ENCODE data around the gene LMO1.

LMO1 gene

DNA sequence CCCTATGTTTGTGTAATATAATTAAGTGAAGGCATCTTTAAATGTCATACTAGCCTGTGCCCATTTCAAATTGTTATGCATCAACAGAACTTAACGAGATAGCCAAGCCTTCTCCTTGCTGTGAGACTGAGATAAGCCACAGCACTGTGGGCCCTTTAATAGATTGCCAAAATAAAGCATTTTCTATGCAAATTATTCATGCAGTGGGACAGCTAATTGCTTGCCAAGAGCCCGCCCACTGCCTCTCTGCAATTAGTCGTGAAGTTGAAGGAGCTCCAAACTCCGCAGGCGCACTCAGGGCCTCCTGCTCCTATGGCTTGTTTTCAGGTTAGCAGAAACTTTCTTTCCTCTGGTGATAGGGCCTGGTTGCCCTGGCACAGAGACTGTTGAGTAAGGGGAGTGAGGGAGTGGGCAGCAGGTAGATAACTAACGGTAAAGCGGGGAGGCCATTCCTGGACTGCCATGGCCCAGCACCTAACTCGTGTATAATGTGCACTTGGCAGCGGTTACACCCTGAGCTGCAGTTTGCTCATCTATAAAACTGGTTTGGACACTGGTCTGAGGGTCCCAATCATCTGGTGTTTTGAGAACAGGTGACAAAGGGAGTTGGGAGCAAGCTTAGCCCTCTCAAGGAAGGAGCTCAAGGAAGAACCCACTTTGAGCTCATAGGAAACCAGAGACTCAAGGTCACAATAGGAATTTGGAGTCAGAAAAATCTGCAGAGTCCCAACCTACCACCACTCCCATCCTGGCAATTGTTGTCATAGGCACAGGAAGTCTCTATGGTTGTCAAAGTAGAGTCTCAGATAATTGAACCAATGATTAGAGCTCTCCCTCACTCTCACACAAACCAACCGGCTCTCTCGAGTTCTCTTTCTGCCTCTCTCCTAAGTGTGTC lies 60.9 kb downstream of the LMO1 start:
- DNase-seq (ENCODE audit: low read depth, low spot score): no peak
- H3K4me3 ChIP-seq (ENCODE audit: low read depth, low read length): no peak overlapping the region
- CTCF ChIA-PET: interaction anchor here (0.9 to 2.7 kb wide), 7 partner anchors 9 to 364 kb away, joined by 3 to 12 read pairs (median 10); partner anchors contain the start of gene LMO1
- POLR2A ChIA-PET: no interaction called here
- TF ChIP-seq, protein P1, sequence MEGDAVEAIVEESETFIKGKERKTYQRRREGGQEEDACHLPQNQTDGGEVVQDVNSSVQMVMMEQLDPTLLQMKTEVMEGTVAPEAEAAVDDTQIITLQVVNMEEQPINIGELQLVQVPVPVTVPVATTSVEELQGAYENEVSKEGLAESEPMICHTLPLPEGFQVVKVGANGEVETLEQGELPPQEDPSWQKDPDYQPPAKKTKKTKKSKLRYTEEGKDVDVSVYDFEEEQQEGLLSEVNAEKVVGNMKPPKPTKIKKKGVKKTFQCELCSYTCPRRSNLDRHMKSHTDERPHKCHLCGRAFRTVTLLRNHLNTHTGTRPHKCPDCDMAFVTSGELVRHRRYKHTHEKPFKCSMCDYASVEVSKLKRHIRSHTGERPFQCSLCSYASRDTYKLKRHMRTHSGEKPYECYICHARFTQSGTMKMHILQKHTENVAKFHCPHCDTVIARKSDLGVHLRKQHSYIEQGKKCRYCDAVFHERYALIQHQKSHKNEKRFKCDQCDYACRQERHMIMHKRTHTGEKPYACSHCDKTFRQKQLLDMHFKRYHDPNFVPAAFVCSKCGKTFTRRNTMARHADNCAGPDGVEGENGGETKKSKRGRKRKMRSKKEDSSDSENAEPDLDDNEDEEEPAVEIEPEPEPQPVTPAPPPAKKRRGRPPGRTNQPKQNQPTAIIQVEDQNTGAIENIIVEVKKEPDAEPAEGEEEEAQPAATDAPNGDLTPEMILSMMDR (IDR thresholded peaks at IDR 0.05; ENCODE audit: insufficient read depth, low read length, missing control alignments): no peak

DNA sequence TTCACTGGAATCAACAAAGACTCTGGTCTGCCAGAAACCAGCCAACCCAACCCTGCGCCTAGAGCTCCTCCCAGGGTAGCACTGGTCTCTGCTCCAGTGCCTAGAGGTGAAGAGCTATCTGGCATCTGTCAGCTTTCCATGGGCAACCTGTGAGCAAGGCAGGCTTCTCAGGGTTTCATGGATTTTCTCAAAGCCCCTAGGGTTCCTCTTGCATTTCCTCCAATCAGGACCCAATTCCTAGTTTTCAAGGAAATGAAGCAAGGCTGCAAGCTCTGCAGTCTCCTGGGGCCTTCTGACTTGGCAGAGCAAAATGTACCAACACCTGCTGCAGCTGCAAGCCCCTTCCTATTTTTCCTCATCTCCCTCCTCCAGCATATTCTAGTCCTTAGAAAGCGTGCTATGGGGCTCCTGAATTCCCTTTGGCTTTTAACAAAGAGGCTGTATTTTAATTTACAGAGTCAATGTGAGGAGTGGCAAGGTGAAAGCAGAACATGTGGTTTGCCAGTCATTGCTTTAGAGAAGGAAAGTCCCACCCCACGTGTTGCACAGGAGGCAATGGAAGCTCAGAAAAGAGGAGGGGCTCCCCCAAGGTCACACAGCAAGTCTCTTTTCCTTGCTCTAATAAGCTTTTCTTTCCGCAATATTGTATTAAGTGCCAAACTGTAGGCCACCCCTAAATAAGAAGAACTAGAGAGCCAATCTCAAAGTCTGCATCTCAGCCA lies 61.9 kb downstream of the LMO1 start:
- TF ChIP-seq, protein P1 (IDR thresholded peaks at IDR 0.05; ENCODE audit: insufficient read depth, low read length, missing control alignments): no peak
- DNase-seq (ENCODE audit: low read depth, low spot score): no peak
- ChIA-PET POLR2A (no interaction called here), CTCF (interaction anchor here (0.7 to 2.7 kb wide), 7 partner anchors 8 to 365 kb away, joined by 3 to 12 read pairs (median 10); no protein-coding TSS in a partner anchor)
- H3K4me3 ChIP-seq (ENCODE audit: low read depth, low read length): no peak overlapping the region

DNA sequence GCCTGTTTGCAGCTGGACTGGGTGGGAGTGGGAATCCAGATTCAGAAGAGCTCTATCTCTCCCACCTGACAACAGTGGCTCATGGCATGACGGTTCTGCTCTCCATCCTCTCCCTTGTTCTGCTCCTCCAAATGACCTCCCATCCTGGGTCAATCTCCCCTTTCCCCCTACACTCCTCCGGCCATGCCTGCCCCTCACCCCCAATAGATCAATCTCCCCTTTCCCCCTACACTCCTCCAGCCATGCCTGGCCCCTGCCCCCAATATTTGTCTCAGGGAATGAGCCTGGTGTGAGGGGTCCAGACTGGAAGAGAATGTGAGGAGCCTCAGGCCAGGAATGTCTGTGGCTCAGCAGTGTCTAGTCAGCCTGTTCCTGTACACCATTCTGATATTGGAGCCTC lies 64.0 kb downstream of the LMO1 start:
- no peak overlapping the region for H3K4me3 ChIP-seq (ENCODE audit: low read depth, low read length)
- CTCF ChIA-PET: interaction anchor here (0.8 to 0.9 kb wide), 2 partner anchors 9 to 367 kb away, joined by 3 read pairs; no protein-coding TSS in a partner anchor
- DNase-seq (ENCODE audit: low read depth, low spot score): no peak
- POLR2A ChIA-PET: no interaction called here
- TF ChIP-seq, protein P1 (IDR thresholded peaks at IDR 0.05; ENCODE audit: insufficient read depth, low read length, missing control alignments): no peak

DNA sequence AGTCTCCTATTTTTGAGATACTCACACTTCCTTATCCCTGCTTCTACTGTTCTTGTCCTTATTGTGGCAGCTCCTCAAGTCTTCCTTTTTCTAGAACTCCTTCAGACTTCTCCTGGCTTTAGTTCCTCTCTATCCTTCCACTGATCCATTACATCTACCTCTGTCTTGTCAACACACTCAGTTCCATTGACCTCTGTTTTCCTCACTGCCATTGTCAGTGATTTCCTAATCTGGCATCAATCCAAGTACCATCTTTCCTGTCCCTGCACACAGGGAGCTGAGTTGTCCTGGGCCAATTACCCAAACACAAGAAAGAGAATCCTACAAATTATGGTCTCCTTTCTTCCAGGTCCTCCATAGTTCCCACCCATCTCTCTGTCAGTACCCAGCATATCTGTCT lies 66.9 kb downstream of the LMO1 start:
- no peak for DNase-seq (ENCODE audit: low read depth, low spot score)
- H3K4me3 ChIP-seq (ENCODE audit: low read depth, low read length): no peak overlapping the region
- CTCF ChIA-PET: interaction anchor here (0.9 to 4.8 kb wide), 9 partner anchors 10 to 370 kb away, joined by 3 to 106 read pairs (median 5); partner anchors contain the start of gene LMO1
- TF ChIP-seq, protein P1 (IDR thresholded peaks at IDR 0.05; ENCODE audit: insufficient read depth, low read length, missing control alignments): no peak
- POLR2A ChIA-PET: no interaction called here

DNA sequence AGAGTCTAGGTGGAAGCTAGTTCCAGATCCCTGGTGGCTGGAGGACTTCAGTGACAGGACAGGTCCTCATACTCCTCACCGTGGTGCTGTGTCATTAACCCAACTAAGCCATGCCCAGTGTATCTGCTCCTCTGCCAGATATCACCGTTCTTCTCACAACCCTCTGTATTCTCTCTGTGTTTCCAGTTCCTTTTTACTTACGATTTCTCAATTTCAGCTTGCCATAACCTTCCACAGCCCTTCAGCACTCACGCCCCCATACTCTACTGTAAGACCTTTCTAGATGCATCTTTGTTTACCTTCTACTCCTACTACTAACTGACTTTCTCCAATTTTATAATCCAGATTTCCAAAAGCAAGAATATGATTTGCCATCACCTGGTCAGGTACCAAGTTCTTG lies 68.7 kb downstream of the LMO1 start:
- POLR2A ChIA-PET: no interaction called here
- TF ChIP-seq, protein P1 (IDR thresholded peaks at IDR 0.05; ENCODE audit: insufficient read depth, low read length, missing control alignments): no peak
- DNase-seq (ENCODE audit: low read depth, low spot score): no peak
- CTCF ChIA-PET: interaction anchor here (0.6 to 4.8 kb wide), 10 partner anchors 8 to 943 kb away, joined by 3 to 106 read pairs (median 4); partner anchors contain the start of gene LMO1
- no peak overlapping the region for H3K4me3 ChIP-seq (ENCODE audit: low read depth, low read length)

DNA sequence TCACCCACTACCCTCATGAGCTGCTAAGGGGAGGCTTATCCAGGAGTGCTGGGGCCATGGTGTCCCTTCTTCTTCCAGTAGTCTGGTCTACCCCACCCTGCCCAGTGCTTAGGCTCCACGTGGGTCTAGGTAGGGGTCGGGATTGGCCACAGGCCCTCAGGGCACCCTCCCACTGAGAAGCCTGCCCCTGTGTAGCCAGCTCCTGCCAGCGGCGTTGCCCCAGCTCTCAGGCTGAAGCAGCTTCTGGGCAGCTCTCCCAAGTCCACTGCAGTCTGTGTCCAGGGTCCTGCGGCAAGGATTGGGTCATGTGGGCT lies 70.8 kb downstream of the LMO1 start:
- TF ChIP-seq, protein P1 (IDR thresholded peaks at IDR 0.05; ENCODE audit: insufficient read depth, low read length, missing control alignments): no peak
- H3K4me3 ChIP-seq (ENCODE audit: low read depth, low read length): no peak overlapping the region
- ChIA-PET POLR2A (no interaction called here), CTCF (interaction anchor here (0.6 to 4.8 kb wide), 33 partner anchors 9 to 767 kb away, joined by 3 to 106 read pairs (median 4); partner anchors contain the start of gene LMO1)
- no peak for DNase-seq (ENCODE audit: low read depth, low spot score)
